ENCODE measurements around the gene MOB2. TPM values are rescaled to one million over a fixed set of nuclear protein-coding genes. Genes with fewer than 3 reads are reported as not detected.

MOB2 gene
- total and polyA plus RNA-seq, 2 of the 13 experiments (the other 11 are each of a cell fraction or from before 2014, with no cell fraction given) = 21.8 to 27.7 TPM

GRCh38 chr11:1530686-1531448 is 44.3 kb upstream of the MOB2 start (continued):
- no peak for TF ChIP-seq AFF4 (CRISPR knock-in tag; IDR thresholded peaks at IDR 0.05)
- TF ChIP-seq SMAD3 (CRISPR knock-in tag; IDR thresholded peaks at IDR 0.05) = no peak
- no peak for TF ChIP-seq ZNF660 (CRISPR knock-in tag; IDR thresholded peaks at IDR 0.05; ENCODE audit: borderline replicate concordance, low read depth)
- no peak for TF ChIP-seq NKX3-1 (CRISPR knock-in tag; IDR thresholded peaks at IDR 0.05)

GRCh38 chr11:1529774-1530173 is 43.2 kb upstream of the MOB2 start:
- intact Hi-C loops (cut with micrococcal nuclease; ENCODE audit: unreplicated experiment) (no loop called here), in situ Hi-C loops (cut with HindIII; ENCODE audit: extremely low pct_ligation_motif_present, low pct_unique_long_range_greater_than_20kb) (no loop called here)
- no TSS peak for BruUV-seq (replicated peaks)
- CTCF ChIA-PET (ENCODE audit: low intra/inter-chr PET ratio, low total read pairs) = no interaction called here
- H3K9ac ChIP-seq (ENCODE audit: insufficient read depth, low read depth, low read length) = no peak overlapping the region
- H3K4me1 ChIP-seq (ENCODE audit: insufficient read depth, low read length) = no peaks in the 10 kb centered on the region
- H3K36me3 ChIP-seq (replicated peaks in 1 of 2; ENCODE audit: control insufficient read depth in 1 of 2, insufficient read depth in 2 of 2, low read length in 2 of 2) = peaks cover 0 to 8% of the 10 kb centered on the region in 2 experiments; a peak in 1 of 5 replicates
- ATAC-seq = no peak
- peaks cover 14% of the 10 kb centered on the region for H3K79me2 ChIP-seq (ENCODE audit: insufficient read depth, low read length)
- TF ChIP-seq SIX1 (CRISPR knock-in tag; IDR thresholded peaks at IDR 0.05; ENCODE audit: borderline replicate concordance) = no peak
- no peaks in the 10 kb centered on the region for H3K9me3 ChIP-seq (ENCODE audit: low read length)
- DNase-seq (ENCODE audit: low spot score) = no peak
- peaks cover 14% of the 10 kb centered on the region; the same call in 1 of the 2 replicates for H4K20me1 ChIP-seq (ENCODE audit: insufficient read depth, low read length)
- FAIRE-seq = no peak
- 61% methylated on average over 5 of the region's 5 CpGs for WGBS (ENCODE audit: low lambda C conversion rate)
- no peak overlapping the region for H2AFZ ChIP-seq (ENCODE audit: low read length)
- no peak overlapping the region for H3K27ac ChIP-seq (ENCODE audit: extremely low read length, insufficient read depth, low read length)
- POLR2A ChIA-PET = no interaction called here
- no peak overlapping the region for H3K4me2 ChIP-seq (ENCODE audit: low read depth, low read length)
- no peaks in the 10 kb centered on the region for H3K27me3 ChIP-seq (ENCODE audit: control insufficient read depth in 1 of 2, insufficient read depth in 2 of 2, low read length in 2 of 2)
- H3K4me3 ChIP-seq (replicated peaks in 1 of 3; ENCODE audit: insufficient read depth in 1 of 3, low read depth in 2 of 3, low read length in 3 of 3) = no peak overlapping the region
